ENCODE results near the gene SART3. TPM values are rescaled to one million over a fixed set of nuclear protein-coding genes. Genes with fewer than 3 reads are reported as not detected.

The SART3 gene
- polyA plus RNA-seq, 1 of the 3 experiments (the other 2 are of a cell fraction) = 28.9 TPM

GRCh38 chr12:108505129-108505528, 55.8 kb downstream of the SART3 start:
- no peaks in the 10 kb centered on the region for H4K20me1 ChIP-seq (ENCODE audit: insufficient read depth)
- WGBS (ENCODE audit: low lambda C conversion rate) = 52% methylated on average over 7 of the region's 7 CpGs
- no peaks in the 10 kb centered on the region for H3F3A ChIP-seq (replicated peaks; ENCODE audit: insufficient read depth)
- ChIA-PET CTCF (interaction anchor here (1.4 to 1.8 kb wide), 2 partner anchors 11 to 514 kb away, joined by 3 to 4 read pairs; no protein-coding TSS in a partner anchor), POLR2A (no interaction called here)
- TF ChIP-seq ZBTB33 (IDR thresholded peaks at IDR 0.05; ENCODE audit: borderline replicate concordance, low read depth) (no peak), EP300 (IDR thresholded peaks at IDR 0.05; ENCODE audit: borderline replicate concordance in 1 of 2, low read depth in 1 of 2, low read length in 1 of 2) (no peak), SMC3 (IDR thresholded peaks at IDR 0.05; ENCODE audit: low read depth, low read length) (no peak), YY1 (IDR thresholded peaks at IDR 0.05; ENCODE audit: low read depth) (no peak), FOSL2 (IDR thresholded peaks at IDR 0.05; ENCODE audit: borderline replicate concordance, low read depth) (no peak), RFX5 (IDR thresholded peaks at IDR 0.05; ENCODE audit: low read length) (no peak), EZH2phosphoT487 (IDR thresholded peaks at IDR 0.05; ENCODE audit: borderline replicate concordance, low read depth) (no peak), RCOR1 (IDR thresholded peaks at IDR 0.05; ENCODE audit: low read length) (no peak), GATA2 (CRISPR knock-in tag; IDR thresholded peaks at IDR 0.05) (no peak)
- H3K4me1 ChIP-seq (ENCODE audit: control insufficient read depth in 1 of 2, insufficient read depth in 2 of 2, low read depth in 1 of 2, low read length in 1 of 2) = peaks cover 0 to 7% of the 10 kb centered on the region in 2 experiments; a peak in 1 of 4 replicates
- H2AFZ ChIP-seq (ENCODE audit: low read depth) = no peak overlapping the region
- H3K9me2 ChIP-seq = no peaks in the 10 kb centered on the region
- H3K4me3 ChIP-seq (ENCODE audit: low read depth in 2 of 2, low read length in 1 of 2) = no peak overlapping the region
- H3K27ac ChIP-seq (ENCODE audit: low read depth in 2 of 2, low read length in 1 of 2) = no peak overlapping the region
- H3K27me3 ChIP-seq (ENCODE audit: insufficient read depth) = no peaks in the 10 kb centered on the region
- DNase-seq = no peak
- H3K4me2 ChIP-seq = no peak overlapping the region
- no peak overlapping the region for H3K9ac ChIP-seq
- no peaks in the 10 kb centered on the region for H3K79me2 ChIP-seq (ENCODE audit: insufficient read depth)
- 0 out of 2 replicates have a peak, but pooled peaks cover 9% of the 10 kb centered on the region for H3K9me3 ChIP-seq
- H3K36me3 ChIP-seq (replicated peaks in 1 of 2; ENCODE audit: control insufficient read depth in 1 of 2, insufficient read depth in 2 of 2, low read length in 1 of 2) = no peaks in the 10 kb centered on the region

- ChIA-PET POLR2A (no interaction called here), CTCF (interaction anchor here (1.1 to 1.8 kb wide), 2 partner anchors 9 to 512 kb away, joined by 4 to 5 read pairs; no protein-coding TSS in a partner anchor)
- Histone ChIP-seq H2AFZ (ENCODE audit: low read depth) (no peak overlapping the region), H3K36me3 (replicated peaks in 1 of 2; ENCODE audit: control insufficient read depth in 1 of 2, insufficient read depth in 2 of 2, low read length in 1 of 2) (no peaks in the 10 kb centered on the region), H3K9ac (no peak overlapping the region), H3K79me2 (ENCODE audit: insufficient read depth) (no peaks in the 10 kb centered on the region), H3K4me3 (ENCODE audit: low read depth in 2 of 2, low read length in 1 of 2) (no peak overlapping the region), H3K9me2 (no peaks in the 10 kb centered on the region), H3K27me3 (ENCODE audit: insufficient read depth) (no peaks in the 10 kb centered on the region), H3K9me3 (0 out of 2 replicates have a peak, but pooled peaks cover 9% of the 10 kb centered on the region), H3K27ac (ENCODE audit: low read depth in 2 of 2, low read length in 1 of 2) (no peak overlapping the region), H3K4me2 (no peak overlapping the region), H3F3A (replicated peaks; ENCODE audit: insufficient read depth) (no peaks in the 10 kb centered on the region), H4K20me1 (ENCODE audit: insufficient read depth) (no peaks in the 10 kb centered on the region), H3K4me1 (ENCODE audit: control insufficient read depth in 1 of 2, insufficient read depth in 2 of 2, low read depth in 1 of 2, low read length in 1 of 2) (peaks cover 0 to 3% of the 10 kb centered on the region in 2 experiments; a peak in 1 of 4 replicates)
- DNase-seq = no peak
- WGBS (ENCODE audit: low lambda C conversion rate) = 17% methylated on average over 2 of the region's 2 CpGs
- TF ChIP-seq FOSL2 (IDR thresholded peaks at IDR 0.05; ENCODE audit: borderline replicate concordance, low read depth) (no peak), IRF3 (IDR thresholded peaks at IDR 0.05; ENCODE audit: low read depth, low read length) (no peak), GATA2 (CRISPR knock-in tag; IDR thresholded peaks at IDR 0.05) (no peak), USF2 (IDR thresholded peaks at IDR 0.05; ENCODE audit: borderline replicate concordance, low read depth, low read length) (no peak), REST (IDR thresholded peaks at IDR 0.05; ENCODE audit: low read depth, low read length) (no peak), EZH2phosphoT487 (IDR thresholded peaks at IDR 0.05; ENCODE audit: borderline replicate concordance, low read depth) (no peak), SMC3 (IDR thresholded peaks at IDR 0.05; ENCODE audit: low read depth, low read length) (no peak), NRF1 (IDR thresholded peaks at IDR 0.05; ENCODE audit: low read depth, low read length) (no peak), RXRA (IDR thresholded peaks at IDR 0.05; ENCODE audit: borderline replicate concordance, low read depth) (no peak), JUND (IDR thresholded peaks at IDR 0.05) (no peak), MAX (IDR thresholded peaks at IDR 0.05; ENCODE audit: low read depth) (no peak), RFX5 (IDR thresholded peaks at IDR 0.05; ENCODE audit: low read length) (no peak), FOXJ3 (CRISPR knock-in tag; IDR thresholded peaks at IDR 0.05) (no peak), RCOR1 (IDR thresholded peaks at IDR 0.05; ENCODE audit: low read length) (no peak), EP300 (IDR thresholded peaks at IDR 0.05; ENCODE audit: borderline replicate concordance in 1 of 2, low read depth in 1 of 2, low read length in 1 of 2) (no peak)
These were observed 58.1 kb downstream of the SART3 start for GRCh38 chr12:108502922-108503321.
